NCI-H187 treated with DMSO at 0.1 percent for 48 hours (cell line): ENCODE results near the gene GPR31.

Experiments used
- DNase-seq: peaks from one replicate; lab custom pipeline; 2025; lab: John Stamatoyannopoulos, UW

The GPR31 gene

GRCh38 chr6:167118839-167119238, 38.9 kb downstream of the GPR31 start:
- DNase-seq = no peak

- no peak for DNase-seq
Measured at GRCh38 chr6:167118006-167118405, 39.8 kb downstream of the GPR31 start.

GRCh38 chr6:167116838-167117228, 40.9 kb downstream of the GPR31 start:
- no peak for DNase-seq

GRCh38 chr6:167116109-167116837, 41.5 kb downstream of the GPR31 start:
- no peak for DNase-seq

GRCh38 chr6:167115054-167115453, 42.7 kb downstream of the GPR31 start:
- DNase-seq = no peak

GRCh38 chr6:167113935-167114910, 43.6 kb downstream of the GPR31 start:
- DNase-seq = no peak

- DNase-seq = no peak
Measured at GRCh38 chr6:167113047-167113754, 44.6 kb downstream of the GPR31 start.

GRCh38 chr6:167112421-167112820, 45.4 kb downstream of the GPR31 start:
- DNase-seq = no peak

- DNase-seq = no peak
Measured at GRCh38 chr6:167111597-167111996, 46.2 kb downstream of the GPR31 start.

- no peak for DNase-seq
Measured at GRCh38 chr6:167109651-167110050, 48.1 kb downstream of the GPR31 start.

- DNase-seq = no peak
Measured at GRCh38 chr6:167108278-167108677, 49.5 kb downstream of the GPR31 start.

GRCh38 chr6:167107787-167108186, 50.0 kb downstream of the GPR31 start:
- no peak for DNase-seq

- no peak for DNase-seq
Measured at GRCh38 chr6:167106406-167106805, 51.4 kb downstream of the GPR31 start.
